HG02571 (cell line): ENCODE data around the gene TBX1.
"Not testable (repeated sequence)": the region's sequence is repeated elsewhere in the genome, so short reads cannot be mapped to it uniquely, and the experiment has no call there.

ENCODE experiments used
- ATAC-seq: cut with Tn5 transposase; IDR thresholded peaks from one replicate; pipeline ENCODE4 v1.9.1; 2021; ENCODE audit warnings: mild to moderate bottlenecking, moderate library complexity; ENCODE audit not compliant: unreplicated experiment

TBX1 gene

DNA sequence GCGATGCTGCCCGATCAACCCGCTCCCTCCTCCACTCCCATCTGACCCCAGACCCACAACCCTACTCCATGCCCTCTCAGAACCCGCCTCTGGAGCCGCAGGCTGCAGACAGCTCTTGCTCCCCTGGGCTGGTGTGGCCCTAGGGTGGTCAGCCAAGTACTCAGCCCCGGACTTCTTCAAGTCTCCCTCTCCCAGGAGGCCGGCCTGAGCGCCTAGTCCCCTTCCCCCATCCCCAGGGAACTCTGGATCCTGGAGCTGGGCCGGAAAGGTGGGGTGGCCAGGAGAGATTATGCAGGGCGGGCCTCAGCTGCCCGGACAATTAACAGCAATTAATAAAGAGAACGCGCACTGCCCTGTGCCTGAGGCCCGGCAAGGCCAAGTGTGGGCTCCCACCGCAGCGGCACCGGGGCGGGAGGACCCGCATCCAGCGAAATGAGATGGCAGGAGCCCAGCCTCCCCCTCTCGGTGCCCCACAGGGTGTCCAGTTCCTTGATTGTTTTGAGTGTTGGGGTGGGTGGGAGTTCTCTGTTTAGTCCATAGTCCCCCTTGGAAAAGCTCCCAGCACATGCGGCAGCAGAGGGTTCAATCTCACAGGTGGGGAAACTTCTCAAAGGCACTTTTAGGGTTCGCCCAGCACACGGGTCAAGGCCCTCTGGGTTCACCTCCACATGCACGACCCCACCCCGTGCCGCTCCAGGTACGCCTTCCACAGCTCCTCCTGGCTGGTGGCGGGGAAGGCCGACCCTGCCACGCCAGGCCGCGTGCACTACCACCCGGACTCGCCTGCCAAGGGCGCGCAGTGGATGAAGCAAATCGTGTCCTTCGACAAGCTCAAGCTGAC, 3.1 kb downstream of the TBX1 start:
- ATAC-seq: no peak

DNA sequence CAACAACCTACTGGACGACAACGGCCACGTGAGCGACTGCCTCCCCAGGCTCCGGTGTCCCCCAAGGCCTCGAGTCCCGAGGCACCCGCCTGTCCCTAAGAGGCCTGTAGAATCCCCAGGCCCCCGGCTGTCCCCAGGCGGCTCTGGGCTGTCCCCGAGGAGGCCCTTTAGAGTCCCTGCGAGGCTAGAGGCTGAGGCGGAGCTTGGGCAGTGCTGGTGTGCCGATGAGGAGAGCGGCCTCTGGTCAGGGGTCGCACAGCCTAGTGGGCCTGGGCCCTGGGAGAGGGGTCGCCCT, 3.7 kb downstream of the TBX1 start:
- ATAC-seq: no peak

DNA sequence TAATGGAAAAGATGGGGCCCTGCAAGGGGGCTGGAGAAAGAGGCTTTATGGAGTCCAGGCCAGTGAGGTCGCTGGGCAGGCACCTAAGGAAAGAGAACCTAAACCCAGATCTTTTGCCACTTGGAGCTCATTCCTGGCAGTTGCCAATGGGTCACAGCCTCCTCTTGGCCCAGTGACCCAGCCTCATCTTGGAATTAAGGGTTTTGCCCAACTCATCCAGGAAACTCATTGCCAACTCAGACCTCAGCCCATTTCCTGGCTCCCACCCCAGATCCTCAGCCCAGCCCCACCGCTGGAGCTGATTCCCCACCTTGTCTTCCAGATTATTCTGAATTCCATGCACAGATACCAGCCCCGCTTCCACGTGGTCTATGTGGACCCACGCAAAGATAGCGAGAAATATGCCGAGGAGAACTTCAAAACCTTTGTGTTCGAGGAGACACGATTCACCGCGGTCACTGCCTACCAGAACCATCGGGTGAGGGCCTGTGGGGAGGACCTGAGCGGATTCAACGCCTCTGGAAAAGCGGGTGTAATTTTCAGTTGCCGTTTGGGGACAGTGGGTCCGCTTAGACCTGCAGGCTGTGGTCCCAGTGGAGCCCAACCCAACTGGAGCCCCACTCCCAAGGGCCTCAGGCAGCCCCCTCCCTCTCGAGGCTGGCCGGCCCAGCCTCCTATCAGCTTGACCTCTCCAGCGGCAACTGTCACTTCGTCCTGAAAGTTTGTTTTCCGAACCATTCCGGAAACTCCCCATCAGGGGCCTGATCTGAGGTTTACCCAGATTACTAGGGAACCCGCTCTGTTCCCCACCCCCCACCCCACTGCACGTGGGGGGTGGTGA, 4.3 kb downstream of the TBX1 start:
- no peak for ATAC-seq

DNA sequence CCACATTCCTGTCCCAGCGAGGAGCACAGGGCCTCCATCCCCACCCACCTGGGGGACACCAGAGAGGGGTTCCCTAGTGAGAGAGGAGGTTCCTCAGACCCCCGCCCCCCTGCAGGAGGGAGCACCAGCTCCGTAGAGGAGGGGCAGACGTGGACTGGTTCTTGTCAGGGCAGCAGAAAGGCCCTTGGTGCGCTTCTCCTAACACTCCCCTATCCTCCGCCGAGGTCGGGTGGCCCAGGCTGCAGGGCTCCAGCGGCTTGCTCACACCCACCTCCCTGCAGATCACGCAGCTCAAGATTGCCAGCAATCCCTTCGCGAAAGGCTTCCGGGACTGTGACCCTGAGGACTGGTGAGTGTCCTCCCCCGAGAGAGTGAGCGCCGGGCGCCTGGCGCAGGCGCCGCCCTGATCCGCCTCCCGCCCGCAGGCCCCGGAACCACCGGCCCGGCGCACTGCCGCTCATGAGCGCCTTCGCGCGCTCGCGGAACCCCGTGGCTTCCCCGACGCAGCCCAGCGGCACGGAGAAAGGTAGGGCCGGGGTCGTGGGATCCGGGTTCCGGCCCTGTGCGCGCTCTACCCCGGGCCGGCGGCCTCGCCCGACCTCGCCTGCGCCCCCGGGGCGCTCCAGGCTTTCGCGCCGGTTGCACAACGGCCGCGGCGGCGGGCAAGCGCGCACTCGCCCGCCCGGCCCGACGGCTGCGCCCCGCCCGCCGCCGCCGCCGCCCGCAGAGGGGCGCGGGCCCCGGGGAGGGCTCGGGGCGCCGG, 5.1 kb downstream of the TBX1 start:
- no peak for ATAC-seq

DNA sequence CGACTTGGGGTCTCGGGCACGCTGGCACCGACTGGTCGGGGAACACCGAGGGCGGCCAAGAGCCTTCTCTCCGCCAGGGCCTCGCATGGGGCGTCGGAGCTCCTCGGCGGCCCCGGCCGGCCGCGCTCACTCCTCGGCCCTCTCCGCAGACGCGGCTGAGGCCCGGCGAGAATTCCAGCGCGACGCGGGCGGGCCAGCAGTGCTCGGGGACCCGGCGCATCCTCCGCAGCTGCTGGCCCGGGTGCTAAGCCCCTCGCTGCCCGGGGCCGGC, 5.6 kb downstream of the TBX1 start:
- ATAC-seq: no peak

DNA sequence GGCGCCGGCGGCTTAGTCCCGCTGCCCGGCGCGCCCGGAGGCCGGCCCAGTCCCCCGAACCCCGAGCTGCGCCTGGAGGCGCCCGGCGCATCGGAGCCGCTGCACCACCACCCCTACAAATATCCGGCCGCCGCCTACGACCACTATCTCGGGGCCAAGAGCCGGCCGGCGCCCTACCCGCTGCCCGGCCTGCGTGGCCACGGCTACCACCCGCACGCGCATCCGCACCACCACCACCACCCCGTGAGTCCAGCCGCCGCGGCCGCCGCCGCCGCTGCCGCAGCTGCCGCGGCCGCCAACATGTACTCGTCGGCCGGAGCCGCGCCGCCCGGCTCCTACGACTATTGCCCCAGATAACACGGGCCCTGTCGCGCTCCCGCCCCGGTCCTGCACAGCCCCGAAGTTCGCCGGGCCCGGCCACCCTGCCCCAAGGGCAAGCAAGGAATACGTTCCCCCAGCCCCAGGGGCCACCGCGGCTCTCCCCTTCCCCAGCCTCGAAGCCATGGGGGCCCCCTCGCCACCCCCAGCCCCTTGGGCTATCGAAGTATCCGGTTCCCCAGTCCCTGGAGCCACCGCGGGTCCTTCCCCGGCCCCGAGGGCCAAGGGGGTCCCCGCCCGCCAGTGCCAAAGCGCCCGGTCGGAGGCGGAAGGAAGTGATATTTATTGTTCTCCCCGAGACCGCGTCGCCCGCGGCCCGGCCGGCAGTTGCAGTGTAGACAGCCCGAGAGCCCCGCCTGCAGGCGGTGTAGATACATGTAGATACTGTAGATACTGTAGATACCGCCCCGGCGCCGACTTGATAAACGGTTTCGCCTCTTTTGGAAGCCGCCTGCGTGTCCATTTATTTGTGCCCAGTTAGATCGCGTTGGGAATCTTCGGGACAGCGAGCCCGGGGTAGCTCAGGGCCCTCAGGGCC, 6.2 kb downstream of the TBX1 start:
- no peak for ATAC-seq

DNA sequence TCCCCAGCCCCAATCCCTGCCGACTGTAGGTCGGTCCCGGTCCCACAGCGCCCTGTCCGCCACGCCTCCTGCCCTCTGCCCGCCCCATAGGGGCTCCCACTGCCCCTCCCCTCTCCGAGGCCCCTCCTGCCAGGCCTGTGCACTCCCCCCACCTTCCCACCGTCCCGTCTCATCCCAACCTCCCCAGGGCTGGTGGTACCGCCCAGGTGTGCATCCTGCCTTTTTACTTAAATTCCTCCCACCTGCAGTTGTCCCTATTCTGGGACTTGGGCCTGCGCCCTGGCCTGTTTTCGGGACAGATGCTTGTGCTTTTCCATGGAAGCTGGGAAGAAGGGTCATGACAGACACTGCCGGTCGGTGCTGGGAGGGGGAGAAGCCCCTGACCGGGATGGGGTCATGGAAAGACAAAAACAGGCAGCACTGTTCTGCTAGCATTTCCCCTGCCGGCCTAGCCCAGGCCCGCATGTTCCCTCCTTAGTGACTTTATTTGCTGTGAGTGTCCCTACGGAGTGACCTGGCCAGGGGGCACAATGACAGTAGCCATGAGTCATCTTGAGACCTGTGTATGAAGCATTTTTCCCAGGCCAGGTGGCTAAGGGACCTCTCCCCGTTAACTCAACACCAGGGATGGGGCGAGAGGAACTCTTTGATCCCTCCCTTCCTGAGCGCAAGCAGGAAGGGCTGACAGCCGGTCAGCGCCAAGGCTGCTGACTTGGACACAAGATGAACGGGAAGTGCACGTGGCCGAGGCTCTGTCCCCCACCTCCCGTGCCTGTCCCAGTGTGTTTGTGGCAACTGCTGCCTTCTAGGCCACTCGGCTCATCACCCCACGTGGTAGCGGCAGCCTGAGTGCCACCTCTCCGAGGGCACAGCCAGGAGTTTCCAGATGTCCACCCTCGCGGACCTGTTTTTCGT, 7.1 kb downstream of the TBX1 start:
- ATAC-seq: no peak

DNA sequence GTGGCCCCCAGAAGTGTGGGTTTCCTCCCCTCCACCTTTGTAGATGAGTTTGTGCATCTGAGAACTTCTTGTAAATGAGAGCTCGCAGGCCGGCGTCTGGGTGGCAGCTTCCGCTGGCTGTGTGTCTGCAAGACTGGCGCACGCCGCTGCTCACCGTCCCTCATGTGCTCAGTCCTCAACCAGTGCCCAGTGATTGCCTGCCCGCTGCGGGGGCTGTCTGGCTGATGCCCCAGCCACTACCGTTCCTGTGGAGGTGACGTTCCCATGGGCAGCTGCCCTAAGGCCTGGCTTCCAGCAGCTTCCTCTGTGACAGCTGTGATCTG, 8.8 kb downstream of the TBX1 start:
- ATAC-seq: no peak

DNA sequence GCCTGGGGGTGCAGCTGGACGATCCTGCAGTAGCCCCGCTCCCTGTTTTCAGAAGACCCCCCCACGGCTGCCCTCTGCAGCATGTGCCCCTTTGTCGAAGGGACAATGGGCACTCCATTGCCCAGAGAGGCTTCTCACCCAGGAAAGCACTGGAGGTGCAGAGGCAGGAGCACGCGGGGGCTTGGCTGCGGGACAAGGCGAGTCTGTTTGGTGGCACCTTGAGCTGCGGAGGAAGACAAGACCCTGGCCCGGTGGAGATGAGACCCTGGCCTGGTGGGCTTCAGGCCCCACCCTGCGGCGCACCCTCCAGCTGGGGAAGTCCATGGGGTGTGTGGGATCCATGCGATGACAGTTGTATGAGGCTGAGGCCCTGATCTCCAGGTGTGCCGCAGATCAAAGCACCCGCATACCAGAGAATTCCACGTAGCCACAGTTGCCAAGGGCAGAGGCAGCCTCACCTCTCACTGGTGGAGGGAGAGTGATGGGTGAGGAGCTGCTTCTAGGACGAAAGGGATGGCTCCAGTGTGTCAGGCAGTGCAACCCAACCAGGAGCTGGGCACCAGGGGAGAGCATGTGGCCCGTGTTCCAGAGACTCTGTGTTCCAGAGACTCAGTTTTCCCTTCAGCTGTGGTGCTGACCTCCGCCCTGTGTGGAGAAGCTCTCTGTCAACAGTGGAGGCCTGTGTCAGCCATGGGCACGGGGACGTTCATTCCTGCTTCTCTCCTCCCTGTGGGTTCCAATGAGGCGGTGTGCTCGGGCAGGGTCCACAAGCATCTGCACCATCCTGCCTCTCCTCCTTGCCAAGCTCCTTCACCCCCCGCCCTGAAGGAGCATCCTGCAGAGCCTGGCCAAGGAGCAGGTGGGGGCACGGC, 10.0 kb downstream of the TBX1 start:
- ATAC-seq: no peak

DNA sequence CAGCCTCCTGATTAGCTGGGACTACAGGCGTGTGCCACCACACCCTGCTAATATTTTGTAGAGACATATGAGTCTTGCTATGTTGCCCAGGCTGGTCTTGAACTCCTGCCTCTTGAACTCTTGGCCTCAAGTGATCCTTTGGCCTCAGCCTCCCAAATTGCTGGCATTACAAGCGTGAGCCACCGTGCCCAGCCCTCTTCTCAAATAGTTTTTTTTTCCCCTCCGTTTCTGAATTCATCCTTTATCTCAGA, 11.8 kb downstream of the TBX1 start:
- ATAC-seq: no peak

DNA sequence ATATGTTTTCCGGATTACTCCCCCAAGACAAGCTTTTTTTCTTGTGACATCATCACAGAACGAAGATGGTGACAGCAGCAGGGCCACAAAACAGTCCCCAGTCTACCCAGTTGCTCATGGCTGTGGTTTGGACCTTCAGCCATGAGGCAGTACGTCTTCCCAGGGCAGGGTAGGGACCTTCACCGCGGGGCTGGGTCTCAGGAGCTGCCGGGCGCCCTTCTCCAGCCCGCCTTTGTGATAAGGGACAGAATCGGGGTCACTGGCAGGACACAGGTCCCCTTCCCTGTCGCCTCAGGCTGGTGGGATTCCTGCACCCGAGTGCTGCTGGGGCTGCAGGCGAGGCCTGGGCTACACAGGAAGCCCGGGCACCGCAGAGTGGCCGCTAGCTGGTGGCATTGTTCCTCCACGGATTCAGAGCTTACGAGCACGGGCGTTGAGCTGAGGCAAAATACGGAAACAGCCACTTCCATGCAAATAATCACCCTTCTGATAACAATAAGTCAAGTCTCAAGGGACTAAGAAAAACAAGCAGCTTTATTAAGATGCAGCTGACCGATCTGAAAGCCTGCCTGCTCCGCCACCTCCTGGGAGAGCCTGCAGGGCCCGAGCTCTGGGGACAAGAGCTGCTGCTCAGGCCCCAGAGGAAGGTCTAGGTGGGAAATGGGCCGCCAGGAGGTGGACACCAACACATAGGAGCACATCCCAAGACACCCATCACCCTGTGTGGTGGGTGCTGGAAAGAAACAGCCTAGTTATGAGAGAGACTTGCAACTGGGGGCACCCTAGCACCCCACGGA, 12.3 kb downstream of the TBX1 start:
- peak; percentile 51 for ATAC-seq

DNA sequence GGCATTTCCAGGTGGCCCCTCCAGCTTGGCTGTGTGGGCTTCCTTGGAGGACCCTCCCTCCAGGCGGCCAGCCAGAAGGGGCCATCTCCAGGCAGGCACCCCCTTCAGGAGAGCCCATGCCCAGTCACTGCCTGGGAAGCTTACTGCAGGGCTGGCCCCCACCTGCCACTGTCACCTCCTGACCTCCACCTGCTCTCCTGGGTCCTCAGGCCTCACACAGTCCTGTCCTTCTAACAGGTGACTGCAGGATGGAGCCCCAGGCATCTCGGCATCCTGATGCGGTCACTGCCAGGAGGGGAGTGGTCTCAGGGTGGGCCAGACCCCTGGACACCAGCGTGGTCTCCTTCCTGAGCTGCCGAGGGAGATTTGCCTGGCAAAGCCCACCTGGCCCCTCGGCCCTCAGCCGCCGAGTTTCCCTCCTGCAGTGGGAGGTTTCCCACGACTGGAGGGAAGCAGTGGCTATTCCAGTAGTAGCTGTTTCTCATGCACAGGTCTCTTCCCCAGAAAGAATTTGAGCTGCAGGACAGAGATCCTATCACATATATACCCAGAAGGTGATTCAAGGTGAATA, 13.0 kb downstream of the TBX1 start:
- no peak for ATAC-seq

DNA sequence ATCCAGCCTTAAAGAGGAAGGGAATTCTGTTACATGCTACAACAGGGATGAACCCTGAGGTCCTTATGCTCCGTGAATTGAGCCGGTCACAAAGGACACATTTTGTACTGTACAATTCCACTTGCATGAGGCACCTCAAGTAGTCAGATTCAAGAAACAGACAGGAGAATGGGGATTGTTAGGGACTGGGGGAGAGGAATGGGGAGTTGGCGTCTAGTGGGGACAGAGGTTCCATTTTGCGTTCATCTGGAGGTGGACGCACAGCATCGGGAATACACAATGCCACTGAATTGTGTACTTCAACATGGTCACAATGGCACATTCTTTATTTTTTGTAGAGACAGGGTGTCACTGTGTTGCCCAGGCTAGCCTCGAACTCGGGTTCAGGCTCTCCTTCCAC, 14.1 kb downstream of the TBX1 start:
- ATAC-seq: no peak

DNA sequence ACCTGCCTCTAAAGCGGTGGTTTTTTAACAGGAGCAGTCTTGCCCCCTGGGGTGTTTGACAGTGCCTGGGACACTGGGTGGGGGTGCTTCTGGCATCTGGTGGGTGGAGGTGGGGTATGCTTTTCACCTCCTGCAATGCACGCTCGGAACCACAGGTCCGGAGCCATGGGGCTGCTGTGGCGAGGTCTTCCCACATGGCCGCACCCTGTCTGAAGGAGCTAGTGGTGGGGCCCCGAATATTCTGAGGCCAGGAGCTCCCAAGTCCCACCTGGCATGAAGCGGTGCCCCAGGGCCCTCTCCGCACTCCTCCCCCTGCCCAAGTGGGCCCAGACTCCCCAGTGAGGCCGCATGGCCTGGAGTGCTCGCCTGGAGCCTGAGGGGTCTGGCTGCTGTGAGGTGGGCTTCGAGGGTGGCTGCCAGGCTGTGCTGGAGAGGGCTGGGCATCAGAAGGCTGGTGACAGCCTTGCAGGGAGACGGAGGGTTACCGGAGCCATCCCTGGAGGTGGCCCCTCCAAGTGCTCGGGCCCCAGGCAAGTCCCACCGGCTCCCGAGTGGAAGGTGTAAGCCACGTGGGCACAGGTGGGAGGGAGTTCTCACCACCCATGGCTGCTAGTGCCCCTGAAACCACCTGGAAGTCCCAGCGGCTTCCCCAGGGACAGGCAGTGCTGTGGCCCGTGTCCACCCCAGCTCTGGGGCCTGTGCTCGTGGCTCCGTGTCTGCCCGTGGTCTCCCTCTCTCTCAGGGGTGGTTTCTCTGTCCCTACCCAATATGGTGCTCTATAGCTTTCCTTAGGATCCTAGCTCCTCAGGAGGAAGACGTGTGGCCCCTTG, 15.1 kb downstream of the TBX1 start:
- ATAC-seq: no peak

DNA sequence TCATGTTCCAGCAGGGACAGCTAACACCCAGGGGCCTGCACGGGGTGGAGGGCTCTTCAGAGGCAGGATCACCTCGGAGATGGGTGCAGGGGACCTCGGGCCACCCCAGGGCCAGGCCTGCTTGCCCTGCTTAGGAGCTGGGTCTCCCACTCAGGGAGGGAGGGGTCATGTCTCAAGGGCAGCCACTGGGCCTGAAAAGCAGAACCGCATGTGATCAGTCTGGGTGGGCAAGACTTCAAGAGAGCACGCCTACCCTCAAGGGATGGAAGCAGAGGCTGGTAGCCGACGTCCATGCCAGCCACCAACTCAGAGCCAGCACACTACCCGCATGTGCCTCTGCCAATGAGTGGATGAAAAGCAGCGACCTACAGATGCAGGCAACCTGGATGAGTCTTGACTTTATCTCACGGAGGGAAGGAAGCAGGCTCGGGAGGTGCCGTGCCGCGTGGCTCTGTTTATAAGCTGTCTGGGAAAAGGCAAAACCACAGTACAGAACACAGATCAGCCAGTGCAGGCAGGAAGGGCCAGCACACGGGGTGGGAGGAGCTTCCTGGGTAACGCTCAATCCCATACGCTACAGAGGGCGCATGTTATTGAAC, 16.0 kb downstream of the TBX1 start:
- no peak for ATAC-seq

DNA sequence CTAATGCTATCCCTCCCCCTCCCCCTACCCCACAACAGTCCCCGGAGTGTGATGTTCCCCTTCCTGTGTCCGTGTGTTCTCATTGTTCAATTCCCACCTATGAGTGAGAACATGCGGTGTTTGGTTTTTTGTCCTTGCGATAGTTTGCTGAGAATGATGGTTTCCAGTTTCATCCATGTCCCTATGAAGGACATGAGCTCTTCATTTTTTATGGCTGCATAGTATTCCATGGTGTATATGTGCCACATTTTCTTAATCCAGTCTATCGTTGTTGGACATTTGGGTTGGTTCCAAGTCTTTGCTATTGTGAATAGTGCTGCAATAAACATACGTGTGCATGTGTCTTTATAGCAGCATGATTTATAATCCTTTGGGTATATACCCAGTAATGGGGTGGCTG, 16.6 kb downstream of the TBX1 start:
- ATAC-seq: not testable (repeated sequence)

DNA sequence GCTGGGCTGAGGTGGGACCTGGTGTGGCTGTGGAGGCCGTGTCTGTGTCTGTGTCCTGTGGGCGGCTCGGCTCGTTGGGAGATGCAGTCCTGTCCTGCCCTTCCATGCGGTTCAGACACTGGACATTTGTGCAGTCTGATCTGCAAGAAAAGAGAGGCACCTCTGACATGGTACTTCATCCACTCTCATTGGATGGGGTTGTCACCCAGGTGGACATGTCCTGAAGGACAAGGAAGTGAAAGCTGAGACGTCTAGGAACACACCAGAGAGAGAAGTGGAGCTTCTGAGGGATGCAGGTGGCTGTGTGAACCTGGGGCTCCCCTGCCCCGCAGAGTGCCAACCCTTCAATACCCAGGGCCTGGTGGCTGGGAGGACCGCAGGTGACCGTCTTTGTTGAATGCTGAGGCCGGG, 18.4 kb downstream of the TBX1 start:
- no peak for ATAC-seq
